HG02798 (cell line): ENCODE results near the gene PGAP6.
"Not testable (repeated sequence)": the region's sequence is repeated elsewhere in the genome, so short reads cannot be mapped to it uniquely, and the experiment has no call there.

ENCODE experiments used
- ATAC-seq: cut with Tn5 transposase; IDR thresholded peaks from one replicate; pipeline ENCODE4 v1.9.1; 2021; ENCODE audit warnings: mild to moderate bottlenecking; ENCODE audit not compliant: unreplicated experiment, poor library complexity

Gene PGAP6

DNA sequence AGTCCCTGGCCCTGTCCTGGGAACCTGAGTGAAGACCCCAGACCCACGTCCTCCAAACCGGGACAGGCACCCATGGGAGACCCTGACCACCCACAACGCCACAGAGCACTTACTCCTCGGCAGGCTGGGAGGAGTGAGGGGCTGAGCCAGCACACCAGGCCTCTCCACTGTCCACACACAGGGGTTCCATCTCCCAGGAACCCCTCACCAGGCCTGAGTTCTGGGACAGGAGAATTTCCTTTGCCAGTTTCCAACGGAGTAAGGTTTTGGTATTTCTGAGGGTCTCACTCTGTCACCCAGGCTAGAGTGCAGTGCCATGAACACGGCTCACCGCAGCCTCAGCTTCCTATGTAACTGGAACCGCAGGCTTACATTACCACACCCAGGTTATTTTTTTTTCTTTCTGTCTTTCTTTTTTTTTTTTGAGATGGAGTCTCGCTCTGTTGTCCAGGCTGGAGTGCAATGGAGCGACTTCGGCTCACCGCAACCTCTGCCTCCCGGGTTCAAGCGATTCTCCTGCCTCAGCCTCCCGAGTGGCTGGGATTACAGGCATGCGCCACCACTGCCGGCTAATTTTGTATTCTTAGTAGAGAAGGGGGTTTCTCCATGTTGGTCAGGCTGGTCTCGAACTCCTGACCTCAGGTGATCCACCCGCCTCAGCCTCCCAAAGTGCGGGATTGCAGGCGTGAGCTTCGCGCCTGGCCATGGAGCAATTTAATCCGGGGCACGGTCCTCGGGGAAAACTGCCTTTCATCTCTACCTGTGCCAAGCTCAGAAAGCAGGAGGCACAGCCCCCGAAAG is 1.6 kb downstream of the PGAP6 start:
- no peak for ATAC-seq

DNA sequence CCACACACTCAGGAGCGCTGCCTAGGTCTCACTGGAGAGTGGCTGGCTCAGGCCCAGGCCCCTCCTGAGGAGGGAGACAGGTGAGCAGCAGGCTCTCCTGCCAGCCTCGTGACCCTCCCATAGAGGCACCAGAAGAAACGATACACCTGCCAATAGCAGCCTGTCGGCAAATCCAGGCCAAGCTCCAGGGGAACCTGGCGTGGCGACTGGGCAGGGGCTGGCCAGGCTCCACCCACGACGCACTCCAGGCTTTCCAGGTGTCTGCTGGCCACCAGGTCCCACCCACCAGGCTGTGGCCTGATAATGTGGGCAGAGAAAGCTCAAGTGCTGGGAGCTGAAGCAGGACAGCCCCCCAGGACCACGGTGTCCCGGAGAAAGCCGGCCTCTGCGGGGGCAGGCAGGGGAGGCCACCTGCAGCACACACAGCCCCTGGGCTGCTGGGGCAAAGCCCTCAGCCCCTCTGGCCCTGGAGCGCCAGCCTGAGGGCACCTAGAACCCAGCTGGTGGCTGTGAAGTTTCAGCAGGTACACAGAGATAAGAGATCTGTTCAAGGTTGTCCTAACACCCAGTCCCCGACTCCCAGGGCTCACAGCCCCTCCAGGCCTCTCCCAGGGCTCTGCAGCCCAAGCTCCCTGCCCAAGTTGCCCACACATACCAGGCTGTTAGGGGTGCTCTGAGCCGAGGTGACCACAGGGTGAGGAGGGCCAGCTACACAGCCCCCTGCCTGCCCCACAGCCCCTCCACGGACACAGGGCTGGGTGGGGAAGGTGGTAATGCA is 2.4 kb downstream of the PGAP6 start:
- no peak for ATAC-seq

DNA sequence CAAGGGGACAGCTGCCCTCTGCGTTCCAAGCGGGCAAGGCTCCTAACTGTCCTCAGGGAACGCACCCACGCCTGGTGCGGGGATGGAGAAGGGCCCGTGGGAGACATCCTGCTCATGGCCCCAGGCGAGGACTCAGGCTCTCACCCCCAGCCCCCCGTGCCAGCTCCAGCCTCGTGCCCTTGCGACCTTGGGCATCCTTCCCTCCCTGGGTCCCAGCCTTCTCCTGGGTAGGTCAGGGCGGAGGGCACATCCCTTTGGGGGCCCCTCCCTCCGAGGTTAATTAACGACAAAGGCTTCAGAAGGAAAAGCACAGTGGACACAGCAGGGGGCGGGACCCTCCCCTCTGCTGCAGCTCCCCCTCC is 3.0 kb downstream of the PGAP6 start:
- no peak for ATAC-seq

DNA sequence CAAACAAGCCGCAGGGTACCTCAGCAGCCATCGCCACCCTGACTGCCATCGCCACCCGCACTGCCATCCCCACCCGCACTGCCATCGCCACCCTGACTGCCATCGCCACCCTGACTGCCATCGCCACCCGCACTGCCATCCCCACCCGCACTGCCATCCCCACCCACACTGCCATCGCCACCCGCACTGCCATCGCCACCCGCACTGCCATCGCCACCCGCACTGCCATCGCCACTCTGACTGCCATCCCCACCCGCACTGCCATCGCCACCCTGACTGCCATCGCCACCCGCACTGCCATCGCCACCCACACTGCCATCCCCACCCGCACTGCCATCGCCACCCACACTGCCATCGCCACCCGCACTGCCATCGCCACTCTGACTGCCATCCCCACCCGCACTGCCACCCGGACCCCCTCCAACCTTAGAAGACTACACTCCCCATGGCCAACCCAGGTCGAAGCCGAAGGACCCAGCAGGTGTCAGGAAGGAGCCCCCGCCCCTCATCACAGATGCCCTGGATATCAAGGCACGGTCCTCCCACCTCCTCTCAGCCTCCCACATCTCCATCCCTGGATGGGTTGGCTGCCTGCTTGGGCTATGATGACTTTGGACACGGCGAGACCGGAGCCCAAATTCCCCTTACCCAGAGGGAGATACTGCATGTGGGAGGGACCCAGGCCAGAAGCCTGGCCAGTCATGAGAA is 3.5 kb downstream of the PGAP6 start:
- ATAC-seq: not testable (repeated sequence)

DNA sequence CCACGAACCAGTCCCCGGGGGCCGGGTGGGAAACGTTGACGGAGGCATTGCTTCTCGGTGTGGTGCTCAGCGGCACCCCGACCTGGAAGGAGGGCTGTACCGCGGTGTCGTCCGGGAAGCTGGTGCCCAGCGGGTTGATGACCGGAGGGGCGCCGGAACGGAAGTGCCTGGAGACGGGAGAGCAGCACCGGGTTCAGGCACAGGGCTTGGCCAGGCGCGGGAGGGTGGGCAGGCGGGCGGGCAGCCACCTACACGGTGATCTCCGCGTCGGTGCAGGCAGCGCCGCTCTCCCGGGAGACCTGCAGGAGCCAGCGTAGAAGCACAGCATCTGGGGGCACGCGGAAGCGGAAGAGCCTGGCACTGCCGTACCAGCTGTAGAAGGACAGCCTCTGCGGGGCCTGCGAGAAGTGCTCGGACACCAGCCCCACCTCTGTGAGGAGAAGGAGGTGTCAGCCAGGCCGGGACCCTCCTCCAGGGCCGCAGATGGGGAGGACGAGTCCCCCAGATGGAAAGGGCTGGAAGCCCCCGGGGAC is 4.3 kb downstream of the PGAP6 start:
- no peak for ATAC-seq

DNA sequence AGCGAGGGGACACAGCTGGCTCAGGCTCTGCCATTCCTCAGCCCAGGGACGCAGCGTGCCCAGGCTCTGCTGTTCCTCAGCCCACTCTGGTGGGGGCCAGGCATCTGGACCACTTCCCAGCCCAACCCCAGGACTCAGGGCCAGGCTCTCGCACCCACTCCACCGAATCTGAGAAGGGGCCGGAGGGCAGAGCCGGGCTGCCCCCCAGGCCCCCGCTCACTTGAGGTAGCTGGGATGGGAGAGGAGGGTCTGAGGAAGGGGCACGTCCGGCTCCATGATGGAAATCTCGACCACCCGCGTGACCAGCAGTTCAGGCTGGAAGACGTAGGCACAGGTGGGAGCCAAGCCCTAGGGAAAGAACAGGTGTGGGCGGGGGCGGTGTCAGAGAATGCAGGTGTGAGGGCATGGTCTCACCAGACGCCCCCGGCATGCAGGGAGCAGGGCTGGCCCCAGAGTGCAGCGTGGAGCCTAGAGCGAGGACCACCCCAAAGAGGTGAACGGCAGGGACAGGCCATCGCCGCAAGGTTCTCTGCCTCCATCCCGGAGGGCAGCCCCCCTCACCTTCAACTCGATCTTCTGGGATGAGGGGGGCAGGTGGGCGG is 4.9 kb downstream of the PGAP6 start:
- ATAC-seq: no peak

DNA sequence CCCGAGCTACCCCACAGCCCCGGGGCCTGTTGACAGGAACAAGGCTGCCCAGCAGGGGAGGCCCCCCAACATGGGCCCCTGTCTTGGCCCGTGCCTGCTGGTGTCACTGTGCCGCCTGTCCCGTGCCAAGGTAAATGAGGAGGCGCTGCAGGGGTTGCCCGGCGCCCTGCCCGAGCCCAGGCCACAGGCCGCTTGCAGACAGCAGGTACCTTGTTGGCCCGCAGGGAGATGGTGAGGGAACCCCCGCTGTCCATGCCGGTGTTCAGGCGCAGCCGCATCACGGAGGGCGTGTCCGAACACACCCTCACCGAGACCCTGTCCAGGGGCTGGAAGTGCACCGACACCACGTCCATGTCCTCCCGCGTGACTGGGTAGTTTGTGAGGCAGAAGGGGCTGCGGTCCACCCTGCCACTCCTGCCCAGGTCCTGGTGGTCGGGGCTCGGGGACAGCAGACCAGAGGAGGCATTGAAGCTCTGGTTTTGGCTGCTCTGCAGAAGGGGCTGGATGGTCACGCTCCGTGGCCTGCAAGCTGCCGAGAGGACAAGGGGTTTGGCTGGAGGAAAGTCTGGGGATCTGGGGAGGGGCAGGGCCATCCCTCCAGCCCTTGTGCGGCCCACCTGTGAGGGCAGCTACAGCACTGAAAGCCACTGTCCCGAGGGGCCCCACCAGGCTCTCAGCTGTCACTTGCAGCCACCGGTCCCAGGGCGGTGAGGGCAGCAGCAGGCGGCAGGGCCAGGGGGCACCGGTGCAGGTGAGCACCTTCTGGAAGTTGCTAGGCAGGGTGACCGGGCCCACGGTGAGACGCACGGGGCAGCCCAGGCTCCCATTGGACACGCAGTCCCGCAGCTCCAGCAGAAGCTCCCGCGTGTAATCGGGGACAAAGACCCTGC is 5.6 kb downstream of the PGAP6 start:
- no peak for ATAC-seq

DNA sequence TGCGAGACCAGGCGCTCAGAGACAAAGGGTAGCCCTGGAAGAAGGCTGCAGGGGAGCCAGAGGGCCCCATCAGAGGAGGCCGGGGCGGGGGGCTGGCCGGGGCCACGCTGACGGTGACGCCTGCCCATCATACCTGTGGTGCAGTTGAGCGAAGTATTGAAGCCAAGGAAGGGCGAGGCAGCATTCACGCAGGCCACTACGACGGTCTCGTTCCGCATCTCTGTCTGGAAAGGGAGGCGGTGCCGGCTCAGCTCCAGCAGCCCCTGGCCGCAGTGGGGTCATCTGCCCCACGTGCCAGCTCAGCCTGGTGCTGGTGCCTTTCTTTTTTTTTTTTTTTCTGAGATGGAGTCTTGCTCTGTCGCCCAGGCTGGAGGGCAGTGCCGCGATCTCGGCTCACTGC is 6.6 kb downstream of the PGAP6 start:
- ATAC-seq: no peak

DNA sequence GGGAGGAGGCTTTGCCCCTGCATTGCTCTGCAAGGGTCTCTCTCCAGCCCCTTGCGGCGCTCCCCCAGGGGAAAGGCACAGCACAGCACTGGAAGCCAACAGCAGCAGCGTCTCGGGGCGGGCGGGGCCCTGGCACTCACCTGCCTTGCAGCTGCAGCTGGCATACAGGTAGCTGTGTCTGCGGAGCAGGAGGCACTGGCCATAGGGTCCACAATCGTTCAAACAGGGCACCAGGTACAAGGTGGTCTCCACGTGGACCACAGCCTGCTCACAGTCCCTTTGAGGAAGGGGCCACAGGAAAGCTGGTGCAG is 7.2 kb downstream of the PGAP6 start:
- ATAC-seq: no peak

DNA sequence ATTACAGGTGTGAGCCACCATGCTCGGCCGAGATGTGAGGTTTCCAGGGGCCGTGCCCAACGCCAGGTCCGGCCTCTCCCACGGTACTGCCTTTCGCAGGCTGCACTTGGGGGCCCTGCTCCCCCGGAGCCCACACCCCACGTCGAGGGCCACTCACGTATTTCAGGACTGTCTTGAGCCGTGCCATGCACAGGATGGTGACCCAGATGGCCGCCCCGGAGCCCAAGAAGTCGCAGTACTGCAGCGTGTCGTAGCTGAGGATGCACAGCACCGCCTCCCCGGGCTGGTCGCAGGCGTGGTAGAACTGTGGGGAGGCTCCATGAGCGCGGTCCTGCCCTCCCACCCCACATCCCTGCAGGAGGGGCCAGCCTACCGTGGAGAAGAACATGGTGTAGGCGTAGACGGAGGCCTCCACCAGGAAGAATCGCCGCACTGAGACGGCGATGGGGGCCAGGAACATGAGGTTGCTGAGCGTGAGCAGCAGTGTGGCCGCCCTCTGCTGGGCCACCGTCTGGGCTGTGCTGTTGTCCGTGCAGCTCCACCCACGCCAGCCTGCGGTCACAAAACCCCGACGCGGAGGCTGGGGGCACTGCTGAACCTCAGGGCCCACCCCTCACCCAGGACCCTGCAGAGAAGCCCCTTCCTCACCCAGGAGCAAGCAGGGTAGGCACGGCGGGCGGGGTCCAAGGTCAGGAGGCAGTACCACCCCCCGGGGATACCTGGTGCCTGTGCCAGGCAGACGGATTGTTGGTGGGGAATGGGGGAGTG is 7.7 kb downstream of the PGAP6 start:
- no peak for ATAC-seq

DNA sequence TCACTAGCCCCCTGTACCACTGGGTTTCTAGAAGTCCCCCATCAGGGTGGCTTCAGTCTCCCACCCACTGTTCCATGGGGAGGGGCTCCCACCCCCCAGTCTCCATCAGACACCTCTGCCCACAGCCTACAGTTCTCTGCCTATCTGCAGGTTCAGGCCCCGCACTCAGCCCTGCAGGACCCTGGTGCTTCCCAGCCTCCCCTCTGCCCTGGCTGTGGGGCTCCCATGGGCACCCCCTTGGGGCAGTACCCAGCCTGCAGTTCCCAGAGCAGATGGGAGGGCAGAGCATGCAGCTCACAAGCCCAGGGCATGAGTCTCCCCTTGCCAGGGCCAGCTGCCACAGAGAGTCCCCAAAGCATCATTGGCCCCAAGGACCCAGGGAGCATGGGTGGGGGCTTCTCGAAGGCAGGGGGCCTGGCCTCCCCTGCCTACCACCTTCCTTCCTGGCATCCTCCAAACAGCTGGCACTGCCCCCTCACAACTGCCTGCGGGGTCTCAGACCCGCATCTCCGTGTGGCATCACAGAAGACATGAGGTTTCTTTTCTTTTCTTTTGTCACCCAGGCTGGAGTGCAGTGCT is 8.7 kb downstream of the PGAP6 start:
- no peak for ATAC-seq

DNA sequence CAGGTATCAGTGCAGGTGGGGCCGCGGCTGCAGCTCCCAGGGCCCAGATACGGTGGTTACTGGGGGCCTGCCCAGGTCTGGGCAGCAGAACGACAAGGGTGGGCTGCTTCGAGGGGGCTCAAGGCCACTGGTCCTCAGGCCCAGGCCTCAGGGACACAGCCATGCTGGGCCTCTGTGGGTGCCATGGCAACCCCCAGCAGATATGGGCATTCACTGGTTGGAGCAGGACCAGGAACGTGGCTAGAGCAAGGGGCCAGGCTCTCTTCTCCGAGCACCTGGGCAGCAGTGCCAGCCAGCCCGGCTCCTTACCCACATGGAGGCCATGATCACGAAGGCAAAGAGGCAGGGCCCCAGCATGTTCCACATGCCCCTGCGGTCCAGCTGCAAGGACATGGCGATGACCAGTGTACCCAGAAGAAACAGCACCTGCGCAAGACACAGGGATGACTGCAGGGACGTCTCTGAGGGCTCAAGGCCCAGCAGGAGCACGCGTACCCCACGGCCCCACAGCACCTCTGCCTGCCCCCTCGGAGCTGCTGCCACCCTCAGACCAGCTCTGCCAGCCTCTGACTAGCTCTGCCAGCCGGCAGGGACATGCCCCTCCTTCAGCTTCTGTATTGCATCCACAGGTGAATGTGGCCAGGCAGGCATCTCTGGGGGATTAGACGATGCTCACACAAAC is 9.3 kb downstream of the PGAP6 start:
- ATAC-seq: no peak

DNA sequence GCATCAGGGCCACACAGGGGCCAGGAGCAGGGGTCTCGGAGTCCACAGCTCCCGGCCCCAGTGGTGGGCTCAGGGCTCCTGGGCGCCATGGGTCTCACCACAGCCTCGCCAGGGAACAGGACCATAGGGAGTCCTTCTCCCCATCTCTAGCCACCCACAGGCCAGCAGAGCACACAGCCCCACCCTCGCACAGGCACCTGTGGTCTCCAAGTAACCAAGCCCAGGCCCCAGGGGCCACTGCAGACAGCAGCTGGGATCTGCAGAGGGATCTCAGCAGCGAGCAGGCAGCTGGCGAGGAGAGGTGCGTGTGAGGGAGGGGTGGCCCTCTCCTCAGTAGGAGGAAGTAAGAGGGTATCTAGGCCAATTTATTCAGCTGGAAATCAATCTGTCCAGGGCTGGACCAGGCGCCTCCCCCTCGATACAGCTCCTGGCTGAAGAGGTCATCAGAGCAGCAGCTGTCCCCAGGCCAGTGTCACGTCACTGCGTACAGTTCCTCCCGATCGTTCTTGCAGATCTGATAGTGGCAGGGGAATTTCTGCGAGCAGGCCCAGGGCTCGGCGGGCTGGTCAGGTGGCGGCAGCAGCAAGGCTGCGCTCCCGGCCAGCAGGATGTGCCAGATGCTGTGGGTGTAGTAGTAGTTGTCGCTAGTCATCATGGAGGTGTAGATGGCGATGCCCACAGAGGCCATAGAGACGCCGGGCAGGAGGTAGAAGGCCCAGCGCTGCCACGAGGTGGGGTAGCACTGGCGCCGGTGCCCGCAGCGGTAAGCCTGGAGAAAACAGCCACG is 10.1 kb downstream of the PGAP6 start:
- ATAC-seq: no peak

DNA sequence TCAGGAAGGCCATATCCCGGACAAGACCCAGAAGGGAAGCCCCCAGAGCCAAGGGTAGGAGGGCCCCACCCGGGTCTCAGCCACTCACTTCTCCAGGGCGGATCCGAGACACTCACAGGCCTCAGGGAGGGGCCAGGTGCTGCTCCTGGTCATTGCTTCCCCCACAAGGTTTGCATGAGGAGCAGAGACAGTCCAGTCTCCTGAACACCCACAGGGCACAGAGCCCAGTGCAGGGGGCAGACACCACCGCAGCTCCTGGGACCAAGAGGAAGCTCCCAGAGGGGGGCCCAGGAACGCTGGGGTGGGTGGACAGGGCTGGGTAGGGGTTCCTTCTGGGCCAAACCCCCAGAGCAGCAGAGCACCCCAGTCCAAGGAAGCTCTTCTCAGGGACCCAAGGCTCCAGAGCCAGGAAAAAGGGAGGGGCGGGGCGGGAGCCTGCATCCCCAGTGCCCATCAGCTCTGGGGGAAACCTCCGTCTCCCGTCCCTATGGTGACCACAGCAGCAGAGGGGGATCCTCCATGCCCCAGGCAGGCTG is 10.7 kb downstream of the PGAP6 start:
- ATAC-seq: no peak

DNA sequence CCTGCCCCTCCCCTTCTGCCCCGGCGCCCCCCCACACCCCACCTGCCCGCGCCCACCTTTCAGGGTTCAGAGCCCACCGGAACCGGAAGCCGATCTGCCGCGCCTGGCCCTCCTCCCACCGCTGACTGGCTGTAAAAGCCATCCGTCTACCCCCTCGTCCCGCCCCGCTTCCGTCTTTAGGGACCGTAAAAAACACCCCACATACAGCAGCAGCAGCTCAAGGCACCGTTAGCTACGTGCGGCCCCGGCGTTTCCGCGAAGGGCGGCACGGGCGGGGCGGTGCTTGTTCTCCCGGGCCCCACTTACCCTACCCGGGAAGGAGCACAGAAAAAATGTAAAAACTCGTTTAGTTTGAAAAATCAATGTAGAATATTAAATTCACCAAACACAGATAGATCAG is 11.3 kb downstream of the PGAP6 start, which contains the start of gene MRPL28:
Gene MRPL28 (minus strand): TSS at position 96 of the 400 bp plus-strand sequence. CDS start 320 bp downstream, outside the sequence.
- peak; percentile 87 for ATAC-seq

DNA sequence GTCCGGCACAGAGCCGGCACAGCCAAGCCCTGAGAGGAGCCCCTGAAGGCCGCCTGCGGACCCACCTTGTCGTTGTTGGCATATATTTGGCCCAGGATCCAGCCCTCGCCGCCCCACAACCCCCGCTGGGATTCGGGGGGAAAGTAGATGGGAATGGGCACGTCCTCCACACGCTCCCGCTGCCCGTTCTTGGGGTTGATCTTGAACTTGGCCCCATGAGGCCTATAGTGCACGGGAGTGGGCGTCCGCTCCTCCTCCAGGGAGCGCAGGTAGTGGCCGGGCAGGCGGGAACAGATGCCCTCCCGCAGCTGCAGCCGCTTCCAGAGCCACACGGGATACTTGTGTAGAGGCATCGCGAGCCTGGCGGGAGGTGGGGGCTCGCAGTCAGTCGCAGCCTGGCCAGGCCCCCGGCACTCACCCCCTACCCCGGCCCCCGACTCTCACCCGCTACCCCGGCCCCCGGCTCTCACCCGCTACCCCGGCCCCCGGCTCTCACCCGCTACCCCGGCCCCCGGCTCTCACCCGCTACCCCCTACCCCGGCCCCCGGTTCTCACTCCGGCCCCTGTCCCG is 11.8 kb downstream of the PGAP6 start:
- no peak for ATAC-seq
